PC-3 (cell line): ENCODE measurements around the gene SGO2.

Source experiments
- CTCF ChIP-seq: fragments of 300-600 bp; sonication (generic); conservative IDR thresholded peaks from 2 replicates; pipeline ENCODE4 v1.5.1; 2017; ENCODE audit warnings: antibody characterized with exemption, low read depth, mild to moderate bottlenecking, low read length
- EZH2 ChIP-seq: fragments of 300-600 bp; sonication (generic); IDR thresholded peaks from one replicate; pipeline ENCODE4 v1.6.1; 2017; ENCODE audit warnings: antibody characterized with exemption, mild to moderate bottlenecking, low read length; ENCODE audit not compliant: unreplicated experiment
- EZH2phosphoT487 ChIP-seq: fragments of 300-600 bp; sonication (generic); IDR thresholded peaks from 2 replicates; pipeline ENCODE4 v1.6.1; 2018; ENCODE audit warnings: mild to moderate bottlenecking, antibody characterized with exemption, low read length, borderline replicate concordance

GRCh38 chr2:200488169-200488568 is 37.8 kb upstream of the SGO2 start:
- no peak for TF ChIP-seq CTCF
- no peak for TF ChIP-seq EZH2phosphoT487
- TF ChIP-seq EZH2 = no peak
